GM19372 (cell line): Measurements from ENCODE around the gene MALL.
"Not testable (repeated sequence)": the region's sequence is repeated elsewhere in the genome, so short reads cannot be mapped to it uniquely, and the experiment has no call there.

Experiments
- ATAC-seq: cut with Tn5 transposase; IDR thresholded peaks from one replicate; pipeline ENCODE4 v1.9.1; 2021; ENCODE audit warnings: mild to moderate bottlenecking, low read depth, moderate library complexity; ENCODE audit not compliant: unreplicated experiment

Gene MALL

GRCh38 chr2:110121592-110121991, 6.0 kb upstream of the MALL start:
- ATAC-seq: no peak

- no peak for ATAC-seq
Measured at GRCh38 chr2:110121052-110121334, 5.4 kb upstream of the MALL start.

GRCh38 chr2:110120171-110121051, 4.8 kb upstream of the MALL start:
- no peak for ATAC-seq

GRCh38 chr2:110116033-110116710, 550 bp upstream of the MALL start:
- ATAC-seq: no peak

- no peak for ATAC-seq
Measured at GRCh38 chr2:110114831-110115255, 779 bp downstream of the MALL start.

GRCh38 chr2:110113961-110114591, 1.5 kb downstream of the MALL start:
- ATAC-seq: no peak

- ATAC-seq: not testable (repeated sequence)
Measured at GRCh38 chr2:110108291-110108690, 7.3 kb downstream of the MALL start.

GRCh38 chr2:110107092-110108079, 8.2 kb downstream of the MALL start:
- ATAC-seq: no peak

- no peak for ATAC-seq
Measured at GRCh38 chr2:110106642-110107041, 9.0 kb downstream of the MALL start.

- no peak for ATAC-seq
Measured at GRCh38 chr2:110105608-110106467, 9.8 kb downstream of the MALL start.

GRCh38 chr2:110105183-110105582, 10.4 kb downstream of the MALL start:
- no peak for ATAC-seq

- no peak for ATAC-seq
Measured at GRCh38 chr2:110104025-110104771, 11.4 kb downstream of the MALL start.

GRCh38 chr2:110103061-110103961, 12.3 kb downstream of the MALL start:
- no peak for ATAC-seq

- no peak for ATAC-seq
Measured at GRCh38 chr2:110101901-110102803, 13.5 kb downstream of the MALL start.

- ATAC-seq: no peak
Measured at GRCh38 chr2:110101280-110101844, 14.3 kb downstream of the MALL start.

- not testable (repeated sequence) for ATAC-seq
Measured at GRCh38 chr2:110100880-110101279, 14.7 kb downstream of the MALL start.
